Measurements from ENCODE around the gene DCBLD2. TPM values are rescaled to one million over a fixed set of nuclear protein-coding genes. Genes with fewer than 3 reads are reported as not detected.

The DCBLD2 gene, protein sequence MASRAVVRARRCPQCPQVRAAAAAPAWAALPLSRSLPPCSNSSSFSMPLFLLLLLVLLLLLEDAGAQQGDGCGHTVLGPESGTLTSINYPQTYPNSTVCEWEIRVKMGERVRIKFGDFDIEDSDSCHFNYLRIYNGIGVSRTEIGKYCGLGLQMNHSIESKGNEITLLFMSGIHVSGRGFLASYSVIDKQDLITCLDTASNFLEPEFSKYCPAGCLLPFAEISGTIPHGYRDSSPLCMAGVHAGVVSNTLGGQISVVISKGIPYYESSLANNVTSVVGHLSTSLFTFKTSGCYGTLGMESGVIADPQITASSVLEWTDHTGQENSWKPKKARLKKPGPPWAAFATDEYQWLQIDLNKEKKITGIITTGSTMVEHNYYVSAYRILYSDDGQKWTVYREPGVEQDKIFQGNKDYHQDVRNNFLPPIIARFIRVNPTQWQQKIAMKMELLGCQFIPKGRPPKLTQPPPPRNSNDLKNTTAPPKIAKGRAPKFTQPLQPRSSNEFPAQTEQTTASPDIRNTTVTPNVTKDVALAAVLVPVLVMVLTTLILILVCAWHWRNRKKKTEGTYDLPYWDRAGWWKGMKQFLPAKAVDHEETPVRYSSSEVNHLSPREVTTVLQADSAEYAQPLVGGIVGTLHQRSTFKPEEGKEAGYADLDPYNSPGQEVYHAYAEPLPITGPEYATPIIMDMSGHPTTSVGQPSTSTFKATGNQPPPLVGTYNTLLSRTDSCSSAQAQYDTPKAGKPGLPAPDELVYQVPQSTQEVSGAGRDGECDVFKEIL
- 204 to 263 TPM (median 244 TPM) in 5 replicates for total RNA-seq (2022; extraction: Qiagen RNA extraction)

DNA sequence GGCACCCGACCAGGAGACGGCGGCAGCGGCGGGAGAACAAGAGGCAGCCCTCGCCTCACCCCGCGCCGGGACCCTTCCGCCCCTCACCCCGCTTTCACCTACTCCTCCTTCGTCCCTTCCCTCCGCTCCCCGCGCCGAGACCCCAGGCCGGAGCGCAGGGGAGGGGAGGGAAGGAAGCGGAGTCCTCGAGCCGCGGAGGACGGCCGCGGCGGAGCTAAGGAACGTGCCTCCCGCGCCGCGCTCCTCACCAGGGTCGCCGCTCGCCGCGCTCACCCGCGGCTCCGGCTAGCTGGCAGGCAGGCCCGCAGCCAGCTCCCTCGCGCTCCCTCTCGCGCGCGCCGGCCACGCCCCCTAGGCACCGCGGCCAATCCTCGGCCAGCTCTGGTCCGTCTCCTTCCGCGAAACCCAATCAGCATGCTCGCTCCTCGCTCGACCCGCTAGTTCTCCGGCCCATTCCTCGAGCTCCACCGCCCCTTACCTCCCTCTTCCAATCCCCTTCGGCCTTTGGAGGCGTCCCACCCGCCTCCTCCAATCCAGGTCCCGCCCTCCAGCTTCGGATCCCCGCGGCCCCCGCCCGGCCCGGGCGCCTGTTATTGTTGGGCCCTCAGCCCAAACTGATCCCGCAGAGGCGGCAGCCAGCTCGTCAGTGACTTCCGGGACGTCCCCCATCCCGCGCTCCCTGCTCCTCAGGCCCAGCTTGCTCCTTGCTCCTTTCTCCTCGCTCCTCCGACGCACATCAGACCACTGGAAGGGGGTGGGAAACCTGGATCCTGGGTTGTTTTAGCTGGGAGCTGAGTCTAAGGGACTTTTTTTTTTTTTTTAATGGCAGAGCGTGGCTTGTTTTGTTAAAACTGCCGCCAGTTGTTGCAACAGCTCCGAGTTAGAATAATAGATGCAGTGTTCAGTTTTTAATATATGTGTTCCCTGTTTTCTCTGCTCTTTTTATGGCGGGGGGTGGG is at the start of gene DCBLD2:
Gene DCBLD2 (minus strand): TSS at position 304 of the 959 bp plus-strand sequence. CDS start 369 bp downstream, outside the sequence.

DNA sequence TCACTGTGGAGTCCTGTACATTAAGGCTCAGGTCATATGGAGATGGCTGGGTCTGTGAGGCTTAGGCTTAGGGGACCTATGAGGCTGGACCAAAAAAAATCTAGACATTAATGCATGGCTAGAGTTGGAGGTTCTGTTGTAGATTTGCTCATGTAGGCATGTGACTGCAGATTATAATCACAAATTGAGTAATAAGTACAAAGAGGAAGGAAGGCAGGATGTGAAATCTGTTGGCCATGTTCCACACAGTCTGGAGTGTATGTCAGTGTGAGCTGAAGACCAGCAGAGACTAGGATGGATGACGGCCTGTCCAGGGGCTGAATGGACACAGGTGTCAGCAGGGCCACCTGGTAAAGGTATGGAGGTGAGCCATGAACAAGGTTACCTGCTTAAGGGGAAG is 138.4 kb downstream of the DCBLD2 start, which contains the start of gene ST3GAL6:
Gene ST3GAL6 (plus strand): TSS at position 265 of the 400 bp plus-strand sequence. CDS start 5,101 bp downstream, outside the sequence.

Other genes with a start within 250 kb of the DCBLD2 start
- 0.88 to 1.3 TPM (median 1.1 TPM) in 5 replicates for gene ST3GAL6, start 138.4 kb downstream of the DCBLD2 start, total RNA-seq (2022; extraction: Qiagen RNA extraction)